GM18520 (cell line): ENCODE data around the gene RIPOR3.

Source experiments
- ATAC-seq: cut with Tn5 transposase; IDR thresholded peaks from one replicate; pipeline ENCODE4 v1.9.1; 2021; ENCODE audit not compliant: unreplicated experiment

RIPOR3 gene

GRCh38 chr20:50536333-50536732, 155.0 kb downstream of the RIPOR3 start:
- no peak for ATAC-seq
